ELR (cell line): ENCODE results near the gene ATP11B.
A peak's percentile ranks its signal among the peaks of the same experiment; 100 is the strongest.
"Not testable (repeated sequence)": the region's sequence is repeated elsewhere in the genome, so short reads cannot be mapped to it uniquely, and the experiment has no call there.

Experiments used
- DNase-seq: peaks from one replicate; pipeline ENCODE4 v3.0.0-alpha.2; 2015; ENCODE audit warnings: low read depth

ATP11B gene

DNA sequence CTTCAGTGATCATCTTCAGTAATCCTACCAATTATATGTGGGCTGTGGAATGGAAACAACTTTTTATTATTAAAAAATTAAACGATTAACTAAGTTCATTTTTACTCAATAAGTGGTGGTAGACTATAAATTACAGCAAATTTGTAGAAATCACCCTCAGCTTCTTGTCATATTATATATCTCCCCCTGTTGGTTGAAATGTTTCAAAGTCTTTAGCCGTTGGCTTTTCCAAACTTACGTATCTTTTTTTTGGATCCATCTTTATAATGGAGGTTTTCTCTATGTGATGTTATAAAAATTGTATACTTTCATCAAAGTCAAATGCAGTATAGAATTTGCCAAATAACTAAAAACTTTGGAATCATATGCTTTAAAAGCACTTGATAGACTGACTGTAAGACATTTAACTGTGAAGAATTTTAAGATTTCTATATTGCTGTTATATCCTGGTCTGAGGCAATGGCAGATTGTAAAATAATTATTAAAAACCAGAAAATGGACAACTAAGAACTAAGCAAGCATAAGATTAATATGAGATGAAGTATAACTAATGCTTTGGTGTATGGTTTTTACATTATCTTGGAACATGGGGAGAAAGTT, 44.7 kb downstream of the ATP11B start:
- DNase-seq, result peak; percentile 64

DNA sequence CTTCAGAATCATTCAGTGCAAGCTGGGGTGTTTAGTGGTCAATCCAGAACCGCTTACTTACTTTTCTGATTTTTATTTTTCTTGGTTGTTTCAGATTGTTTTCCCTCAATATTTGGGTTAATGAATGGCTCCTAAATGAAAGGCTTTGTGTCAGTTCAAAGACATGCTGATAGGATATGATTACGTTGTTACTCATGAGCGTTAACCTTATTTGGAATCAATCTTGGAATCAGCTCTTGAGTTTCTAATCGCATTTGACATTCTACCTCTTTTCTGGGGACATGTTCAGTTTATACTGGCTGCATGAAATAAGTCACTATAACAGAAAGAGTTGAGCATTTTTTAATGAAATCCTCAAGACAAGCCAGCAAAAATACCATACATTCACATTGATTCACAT, 50.2 kb downstream of the ATP11B start:
- DNase-seq, result peak; percentile 51

DNA sequence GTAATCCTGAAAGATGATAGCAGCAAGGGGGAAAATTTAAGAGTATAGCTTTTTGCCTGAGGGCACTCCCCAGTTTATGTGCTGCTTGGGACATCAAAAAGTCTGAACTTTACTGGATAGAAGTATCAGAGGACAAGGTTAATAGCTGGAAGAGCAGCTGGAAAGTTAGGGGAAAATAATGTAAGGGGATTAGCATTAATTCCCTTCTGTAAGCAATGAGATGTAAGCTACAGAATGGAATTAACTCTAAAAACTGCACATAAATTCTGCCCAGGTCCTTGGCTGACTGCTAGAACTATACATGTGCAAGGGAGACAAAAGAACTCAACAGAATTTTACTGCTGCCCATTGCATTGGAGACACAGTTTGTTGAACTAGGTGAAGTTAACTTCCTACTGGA, 55.6 kb downstream of the ATP11B start:
- no peak for DNase-seq

DNA sequence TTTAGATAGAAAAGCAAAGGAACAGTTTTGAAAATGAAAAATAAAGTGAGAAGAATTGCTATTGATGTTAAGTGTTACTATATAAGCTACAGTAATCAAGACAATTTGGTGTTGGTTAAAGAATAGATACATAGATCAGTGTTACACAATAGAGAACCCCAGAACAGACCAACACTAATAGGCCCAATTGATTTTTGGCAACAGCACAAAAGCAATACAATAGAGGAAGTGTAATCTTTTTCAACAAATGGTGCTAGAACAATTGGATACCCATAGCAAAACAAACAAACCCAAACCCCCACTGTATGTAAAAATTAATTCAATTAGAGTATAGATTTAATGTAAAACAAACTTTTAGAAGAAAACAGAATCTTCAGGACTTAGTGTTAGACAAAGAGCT, 61.8 kb downstream of the ATP11B start:
- no peak for DNase-seq

DNA sequence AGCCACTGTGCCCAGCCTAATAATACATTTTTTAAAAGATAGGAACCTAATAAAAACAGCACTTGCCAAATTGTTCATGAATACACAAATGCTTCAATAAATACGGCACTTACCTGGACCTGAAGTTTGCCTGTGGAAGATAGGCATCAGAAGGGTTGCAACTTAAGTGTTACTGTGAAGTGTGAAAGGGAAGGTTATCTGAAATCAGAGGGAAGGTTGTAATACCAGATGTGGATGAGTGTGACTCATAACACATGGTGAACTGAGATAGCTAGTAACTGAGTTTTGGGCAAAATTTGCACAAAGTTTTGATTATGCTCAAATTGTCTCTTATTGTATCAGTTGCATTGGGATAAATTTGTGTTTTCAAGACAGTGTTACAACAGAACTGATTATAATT, 68.0 kb downstream of the ATP11B start:
- no peak for DNase-seq

DNA sequence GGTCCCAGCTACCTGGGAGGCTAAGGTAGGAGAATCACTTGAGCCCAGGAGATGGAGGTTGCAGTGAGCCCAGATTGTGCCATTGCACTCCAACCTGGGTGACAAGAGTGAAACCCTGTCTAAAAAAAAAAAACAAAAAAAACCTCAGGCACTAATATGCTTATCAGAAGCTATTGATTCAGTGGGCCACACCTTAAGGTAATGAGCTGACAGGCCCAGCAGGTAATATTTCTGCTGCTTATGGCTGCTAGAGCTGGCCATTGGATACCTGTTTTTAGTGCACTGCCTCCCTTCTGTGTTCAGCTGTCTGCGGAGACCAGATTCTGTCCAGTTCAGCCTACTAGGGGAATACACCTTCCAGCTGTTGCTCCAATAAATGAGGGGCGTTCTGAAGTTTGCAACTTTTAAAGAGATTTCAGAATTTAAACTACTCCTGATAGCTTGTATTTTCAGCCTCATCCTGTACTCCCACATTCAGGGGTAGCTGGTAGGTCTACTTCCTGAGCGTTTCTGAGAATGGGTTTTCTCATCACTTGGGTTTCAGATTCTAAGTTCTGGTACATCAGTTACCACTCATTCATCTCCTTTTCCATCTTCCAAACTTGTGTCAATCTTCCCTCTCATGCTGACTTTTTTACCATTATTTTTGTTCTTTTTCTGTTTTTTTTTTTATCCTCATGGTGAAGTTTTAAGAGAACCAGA, 69.0 kb downstream of the ATP11B start:
- no peak for DNase-seq

DNA sequence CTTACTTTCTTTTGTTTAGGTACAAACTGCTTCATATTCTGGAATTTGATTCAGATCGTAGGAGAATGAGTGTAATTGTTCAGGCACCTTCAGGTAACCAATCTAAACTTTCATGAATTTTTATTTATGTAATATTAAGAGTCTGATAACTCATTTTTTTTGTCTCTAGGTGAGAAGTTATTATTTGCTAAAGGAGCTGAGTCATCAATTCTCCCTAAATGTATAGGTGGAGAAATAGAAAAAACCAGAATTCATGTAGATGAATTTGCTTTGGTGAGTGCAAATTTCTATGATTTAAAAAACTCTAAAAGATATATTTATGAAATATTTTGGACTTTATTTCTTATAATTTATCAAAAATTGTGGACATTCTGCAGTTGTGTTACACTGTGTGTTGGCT, 75.8 kb downstream of the ATP11B start:
- no peak for DNase-seq

DNA sequence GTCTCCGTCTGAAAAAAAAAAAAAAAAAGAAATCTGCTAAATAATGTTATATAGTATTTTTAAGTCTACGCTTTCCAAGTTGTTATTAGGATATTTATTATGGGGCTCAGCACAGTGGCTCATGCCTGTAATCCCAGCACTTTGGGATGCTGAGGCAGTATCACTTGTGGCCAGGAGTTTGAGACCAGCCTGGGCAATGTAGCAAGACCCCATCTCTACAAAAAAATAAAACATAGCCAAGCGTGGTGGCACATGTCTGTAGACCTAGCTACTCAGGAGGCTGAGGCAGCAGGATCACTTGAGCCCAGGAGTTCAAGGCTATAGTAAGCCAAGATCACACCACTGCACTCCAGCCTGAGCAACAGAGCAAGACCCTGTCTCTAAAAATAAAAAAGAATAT, 77.6 kb downstream of the ATP11B start:
- not testable (repeated sequence) for DNase-seq

DNA sequence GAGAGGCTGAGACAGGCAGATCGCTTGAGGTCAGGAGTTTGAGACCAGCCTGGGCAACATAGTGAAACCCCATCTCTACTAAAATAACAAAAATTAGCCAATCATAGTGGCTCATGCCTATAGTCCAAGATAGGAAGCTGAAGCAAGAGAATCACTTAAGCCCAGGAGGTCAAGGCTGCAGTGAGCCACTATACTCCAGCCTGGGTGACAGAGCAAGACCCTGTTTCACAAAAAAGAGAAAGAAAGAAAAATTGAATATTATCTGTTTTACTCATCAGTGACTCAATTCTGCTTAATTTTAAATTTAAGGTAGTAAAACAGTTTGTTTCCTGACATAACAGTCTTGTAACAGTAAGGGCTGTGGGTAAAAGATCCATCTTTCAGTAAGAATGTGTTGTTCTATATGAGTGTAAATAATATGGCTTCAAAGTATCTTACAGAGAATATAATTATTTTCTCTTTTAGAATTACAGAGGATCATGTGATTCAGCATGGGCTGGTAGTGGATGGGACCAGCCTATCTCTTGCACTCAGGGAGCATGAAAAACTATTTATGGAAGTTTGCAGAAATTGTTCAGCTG, 85.8 kb downstream of the ATP11B start:
- DNase-seq, result no peak

DNA sequence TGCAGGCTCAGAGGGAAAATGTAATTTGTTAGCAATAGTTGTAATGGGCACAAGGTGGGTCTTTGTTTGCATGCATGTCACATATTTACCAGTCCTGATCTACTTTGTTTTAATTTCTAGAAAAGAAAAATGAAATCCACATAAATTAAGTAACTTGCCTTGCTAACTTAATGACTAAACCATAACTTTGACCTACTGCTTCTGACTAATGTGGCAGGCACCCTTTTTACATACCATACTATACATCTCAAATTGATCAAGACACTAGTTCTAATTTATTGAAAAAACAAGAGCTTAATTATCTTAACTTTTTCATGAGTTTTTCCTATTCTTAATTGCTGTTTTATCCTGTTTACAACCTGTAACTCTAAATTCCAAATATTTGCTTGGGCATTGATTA, 93.2 kb downstream of the ATP11B start:
- peak; percentile 53 for DNase-seq

DNA sequence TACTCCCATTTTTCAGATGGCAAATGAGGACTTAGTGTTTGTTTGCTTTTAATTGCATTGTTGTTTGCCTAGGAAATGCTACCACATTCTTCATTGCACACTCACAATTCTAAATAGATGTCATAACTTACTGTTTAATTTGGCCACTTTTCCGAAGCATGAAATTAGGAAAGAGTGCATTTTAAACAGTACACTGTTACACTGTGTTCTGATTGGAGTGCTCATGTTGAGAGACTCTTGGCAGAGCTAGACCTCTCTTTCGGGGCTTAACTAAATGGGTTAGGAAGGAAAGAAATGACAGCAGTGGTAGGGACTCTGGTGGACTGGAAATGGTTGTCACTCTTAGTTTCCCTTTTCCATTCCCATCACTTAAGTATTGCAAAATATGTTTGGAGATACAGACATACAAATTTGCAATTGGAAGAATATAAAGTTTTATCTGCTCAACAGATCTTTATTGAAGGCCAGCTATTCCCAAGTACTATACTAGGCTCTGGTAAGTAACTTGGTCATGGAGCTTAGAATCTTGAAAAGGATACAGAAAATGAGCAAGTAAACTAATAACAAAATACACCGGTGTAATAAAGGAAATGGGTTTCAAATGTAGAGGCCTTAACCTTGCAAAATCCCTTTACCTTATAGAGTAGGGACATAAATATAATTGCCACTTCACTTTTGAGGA, 96.8 kb downstream of the ATP11B start:
- no peak for DNase-seq

DNA sequence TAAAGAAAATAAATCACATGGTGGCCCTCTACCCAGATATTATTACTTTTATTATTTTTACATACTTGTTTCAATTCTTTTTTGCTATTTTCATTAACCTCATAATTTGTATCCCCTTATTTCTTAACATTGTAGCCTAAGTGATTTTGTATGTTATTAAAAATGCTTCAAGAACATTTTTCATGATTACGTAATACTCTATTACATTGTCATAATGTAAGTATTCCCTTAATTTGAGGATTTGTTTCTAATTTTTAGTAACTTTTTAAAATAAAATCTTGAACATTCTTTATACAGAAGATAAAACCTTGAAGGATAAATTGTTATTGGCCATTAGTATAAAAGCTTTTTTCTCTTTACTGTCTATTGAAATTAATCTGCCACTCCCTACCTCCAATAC, 98.1 kb downstream of the ATP11B start:
- DNase-seq, result no peak

DNA sequence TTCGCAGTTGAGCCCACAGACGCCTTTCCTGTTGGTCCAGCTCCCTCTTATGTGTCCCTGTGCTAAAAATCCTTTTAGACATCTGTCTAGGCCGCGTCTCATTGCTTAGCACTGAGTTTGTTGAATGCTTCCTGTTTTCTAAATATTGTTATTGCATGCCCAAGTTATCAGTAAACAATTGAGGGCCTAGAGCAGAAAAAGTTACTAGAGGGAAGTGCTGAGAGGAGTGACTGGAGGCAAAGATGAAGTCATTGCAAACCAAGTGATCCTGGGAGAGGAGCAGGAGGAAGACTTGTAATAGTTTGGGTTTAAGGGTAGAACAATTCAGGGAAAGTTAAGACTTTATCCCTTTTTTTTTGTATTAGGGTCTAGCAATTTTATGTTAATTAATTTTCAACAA, 98.9 kb downstream of the ATP11B start:
- DNase-seq, result no peak

DNA sequence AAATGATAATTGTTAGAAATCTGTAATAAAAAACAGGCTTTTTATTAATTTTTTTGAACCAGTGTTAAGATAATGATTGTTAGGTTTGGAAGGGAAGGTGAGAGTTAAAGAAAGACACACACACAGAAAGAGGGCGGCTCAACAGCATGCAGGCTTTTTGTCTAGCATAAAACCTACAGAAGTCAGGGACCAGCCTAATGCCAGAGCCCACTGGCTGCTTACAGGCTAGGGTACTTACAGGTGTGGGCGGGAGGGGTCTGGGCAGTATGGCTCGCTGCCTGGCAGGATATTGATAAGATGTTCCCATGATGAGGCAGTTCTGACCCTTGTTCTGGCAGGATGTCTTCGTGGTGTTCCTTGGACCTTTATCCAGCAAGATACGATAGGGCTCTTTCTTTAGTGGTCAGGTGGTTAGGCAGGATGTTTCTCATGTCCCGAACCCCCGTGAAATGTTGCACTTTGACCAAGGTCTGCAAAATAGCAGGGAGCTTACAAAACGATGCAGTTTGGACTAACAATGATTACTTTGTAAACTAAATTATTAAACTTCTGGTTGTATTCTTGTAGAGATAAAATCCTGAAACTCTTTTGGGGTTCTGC, 102.3 kb downstream of the ATP11B start:
- DNase-seq, result no peak

DNA sequence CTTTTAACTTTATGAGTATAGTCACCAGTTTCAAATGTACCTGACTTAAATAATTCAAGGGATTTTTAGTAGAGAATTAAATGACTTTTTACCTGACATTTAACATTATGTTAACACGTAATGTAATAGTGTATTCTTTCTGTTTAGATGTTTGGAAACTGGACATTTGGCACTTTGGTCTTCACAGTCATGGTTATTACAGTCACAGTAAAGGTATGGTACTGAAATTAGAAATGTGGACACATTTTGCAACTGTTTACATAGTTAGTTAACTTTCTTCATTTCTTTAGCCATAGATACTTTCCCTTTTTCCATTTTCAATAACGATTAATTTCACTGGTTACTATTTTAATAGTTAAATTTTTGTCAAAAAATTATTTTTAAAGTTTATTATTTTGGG, 103.2 kb downstream of the ATP11B start:
- no peak for DNase-seq

DNA sequence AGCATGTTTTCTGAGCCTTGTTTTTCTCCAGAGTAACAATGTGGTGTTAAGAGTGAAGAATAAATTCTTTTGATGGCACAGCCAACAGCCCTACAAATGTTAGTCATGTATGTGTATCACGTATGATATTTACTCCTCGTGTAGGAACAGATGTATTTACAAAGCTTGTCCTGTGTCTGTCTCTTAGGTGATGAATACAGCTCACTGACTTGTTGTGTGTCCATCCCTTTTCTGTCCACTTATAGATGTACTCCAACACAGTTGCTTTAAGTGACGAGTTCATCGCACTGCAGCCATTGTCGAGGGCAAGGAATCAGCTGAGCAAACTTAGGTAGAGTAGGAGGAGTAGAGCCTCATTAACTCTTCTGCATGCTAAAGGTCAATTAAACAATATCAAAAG, 108.9 kb downstream of the ATP11B start:
- DNase-seq, result no peak

DNA sequence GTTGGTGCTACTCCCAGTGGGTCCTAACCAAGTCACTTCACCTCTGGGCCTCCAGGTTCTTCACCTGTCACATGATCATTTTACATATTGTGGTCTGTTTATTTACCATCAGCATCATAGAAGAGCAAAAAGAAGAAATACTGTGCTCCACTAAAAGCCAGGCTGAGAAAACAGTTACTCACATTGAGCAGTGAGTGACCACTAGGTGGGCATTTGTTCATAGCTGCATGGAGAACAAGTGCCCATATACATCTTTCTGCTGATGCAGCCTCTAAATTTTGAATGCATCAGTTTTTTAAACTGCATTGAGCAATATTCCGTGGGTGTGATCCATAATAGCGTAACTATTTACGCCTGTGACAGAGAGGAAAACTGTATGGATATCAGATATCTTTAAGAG, 110.9 kb downstream of the ATP11B start:
- no peak for DNase-seq

DNA sequence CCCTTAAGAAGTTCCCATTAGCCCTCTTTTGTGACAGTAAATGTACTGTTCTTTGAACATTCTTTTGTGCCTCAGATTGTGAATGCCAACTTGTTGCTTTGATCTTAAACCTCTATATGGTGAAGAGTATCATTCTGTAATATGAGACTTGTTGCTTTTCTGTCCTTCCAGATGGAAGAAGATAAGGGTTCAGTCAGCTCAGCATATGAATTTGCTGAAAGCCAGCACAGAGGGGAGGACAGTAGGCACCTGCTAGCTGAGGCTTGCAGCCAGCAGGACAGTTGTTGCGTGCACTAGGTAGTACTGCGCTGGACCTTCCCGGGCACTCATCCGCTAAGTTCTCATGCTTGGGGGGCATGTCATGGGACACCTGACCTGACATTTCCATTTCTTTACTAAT, 112.3 kb downstream of the ATP11B start:
- no peak for DNase-seq

DNA sequence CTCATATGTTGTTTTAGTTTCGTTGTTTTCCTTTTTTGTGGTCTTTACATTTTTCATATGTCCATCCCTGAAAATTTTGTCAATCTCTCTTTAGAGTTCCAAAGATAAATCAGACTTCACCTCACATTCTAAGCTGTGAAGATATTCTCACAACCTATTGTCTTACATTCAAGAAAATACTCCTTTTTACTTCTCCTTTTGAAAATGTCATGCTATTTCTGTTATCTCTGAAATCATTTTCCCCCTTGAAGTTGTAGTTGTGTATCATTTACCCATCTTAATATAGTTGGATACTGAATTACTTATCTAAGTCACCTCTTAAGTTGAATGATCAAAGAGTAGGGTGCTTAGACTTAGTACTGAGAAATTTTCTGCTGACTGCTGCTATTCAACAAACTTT, 112.7 kb downstream of the ATP11B start:
- no peak for DNase-seq

DNA sequence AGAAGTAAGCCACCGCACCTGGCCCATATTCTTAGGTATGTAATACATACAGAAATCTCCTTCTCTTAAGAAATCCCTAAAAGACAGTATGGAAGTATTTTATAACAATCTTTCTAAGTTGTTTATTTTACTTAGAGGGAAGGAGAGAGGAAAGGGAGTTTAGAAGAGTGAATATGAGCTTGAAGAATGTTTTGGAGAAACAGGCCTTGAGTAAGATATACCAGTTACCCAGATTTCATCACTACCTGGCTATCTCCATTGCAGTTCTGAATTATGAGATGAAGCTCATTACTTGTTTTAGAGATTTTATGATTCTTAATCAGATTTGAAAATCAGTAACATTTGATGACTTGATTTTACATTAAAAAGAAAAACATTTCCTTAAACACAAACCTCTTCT, 115.2 kb downstream of the ATP11B start:
- no peak for DNase-seq

DNA sequence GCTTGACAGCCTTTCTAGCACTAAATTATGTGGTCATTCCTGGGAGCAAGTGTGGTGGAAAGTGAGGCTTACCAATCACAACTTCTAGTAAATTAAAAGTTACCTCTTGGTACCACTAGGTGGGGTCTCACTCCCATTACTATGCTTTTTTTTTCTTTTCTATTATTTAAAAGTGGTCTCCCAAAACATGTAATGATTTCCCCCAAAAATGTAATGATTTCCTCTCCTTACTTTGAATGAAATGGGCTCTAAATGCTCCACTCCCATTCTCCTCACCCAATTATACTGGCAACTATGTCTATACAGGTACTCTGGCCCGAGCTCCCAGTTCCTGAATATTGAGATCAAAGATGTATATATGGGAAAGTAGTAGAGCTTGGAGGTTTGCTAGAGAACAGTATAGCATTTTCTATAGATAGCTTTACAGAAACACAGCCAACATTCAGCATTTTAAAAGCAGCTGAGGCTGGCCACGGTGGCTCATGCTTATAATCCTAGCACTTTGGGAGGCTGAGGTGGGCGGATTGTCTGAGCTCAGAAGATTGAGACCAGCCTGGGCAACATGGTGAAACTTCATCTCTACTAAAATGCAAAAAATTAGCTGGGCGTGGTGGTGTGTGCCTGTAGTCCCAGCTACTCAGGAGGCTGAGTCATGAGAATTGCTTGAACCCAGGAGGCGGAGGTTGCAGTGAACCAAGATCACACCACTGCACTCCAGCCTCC, 116.2 kb downstream of the ATP11B start:
- peak; percentile 49 for DNase-seq
